ENCODE data around the gene NR5A2.

Gene NR5A2

DNA sequence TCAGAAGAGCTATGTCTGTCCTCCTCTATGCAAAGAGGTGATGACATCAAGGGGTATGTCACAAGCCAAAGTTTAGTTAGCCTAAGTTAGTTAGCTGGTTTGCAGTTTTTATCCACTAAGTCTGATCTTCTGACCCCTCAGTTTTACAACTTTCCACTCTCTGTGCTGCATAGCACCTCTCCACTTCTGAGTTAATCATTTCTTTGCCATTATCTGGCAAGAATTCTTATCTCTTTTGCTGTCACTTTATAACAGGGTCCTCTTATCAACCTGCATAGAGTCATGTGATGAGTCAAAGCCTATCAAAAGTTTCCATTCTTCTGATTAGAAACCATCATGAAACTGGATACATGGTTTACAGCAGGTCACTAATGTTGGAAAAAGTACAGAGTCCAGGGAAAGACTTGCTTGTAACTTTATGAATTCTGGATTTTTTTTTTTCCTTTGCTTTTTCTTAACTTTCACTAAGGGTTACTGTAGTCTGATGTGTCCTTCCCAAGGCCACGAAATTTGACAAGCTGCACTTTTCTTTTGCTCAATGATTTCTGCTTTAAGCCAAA lies at the start of gene NR5A2:
Gene NR5A2, plus strand, starts transcription at position 447 of the 560 bp plus-strand sequence. CDS start 138 bp downstream, outside the sequence.
- no peak for FAIRE-seq

GRCh38 chr1:199978408-199978940 lies 49.0 kb upstream of the NR5A2 start:
- no peak for FAIRE-seq

DNA sequence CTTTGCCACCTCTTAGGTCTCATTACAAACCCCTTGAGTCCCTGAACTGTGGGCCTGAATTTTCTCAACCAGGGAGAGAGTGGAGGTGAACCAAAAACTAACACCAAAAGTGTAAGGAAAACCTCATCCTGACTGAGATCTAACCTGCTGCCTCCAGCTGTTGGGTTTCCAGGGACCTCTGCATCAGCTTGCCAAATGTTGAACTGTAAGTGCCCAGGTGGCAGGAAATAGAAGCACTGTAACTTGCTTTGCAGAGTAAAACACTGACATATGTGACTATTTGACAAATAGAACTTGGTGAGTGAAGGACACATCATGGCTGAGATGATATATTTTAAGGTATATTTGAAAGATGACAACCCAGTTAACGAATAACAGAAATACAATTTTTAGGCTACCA lies 48.4 kb upstream of the NR5A2 start:
- no peak for FAIRE-seq

DNA sequence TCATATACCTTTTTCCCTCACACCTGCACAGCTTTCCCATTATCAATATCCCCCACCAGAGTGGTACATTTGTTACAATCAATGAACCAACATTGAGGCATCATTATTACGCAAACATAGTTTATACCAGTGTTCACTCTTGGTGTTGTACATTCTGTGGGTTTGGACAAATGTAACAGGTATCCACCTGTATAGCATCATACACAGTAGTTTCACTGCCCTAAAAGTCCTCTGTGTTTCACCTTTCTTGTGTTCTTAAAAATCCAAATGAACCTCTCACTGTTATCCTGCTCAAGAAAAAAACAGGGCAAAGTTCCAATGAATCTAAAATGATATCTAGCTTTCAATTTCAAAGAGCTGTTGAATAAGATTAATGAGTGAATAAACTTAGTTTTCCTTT lies 45.9 kb upstream of the NR5A2 start:
- FAIRE-seq = no peak

GRCh38 chr1:199982606-199983005 lies 44.9 kb upstream of the NR5A2 start:
- no peak for FAIRE-seq

DNA sequence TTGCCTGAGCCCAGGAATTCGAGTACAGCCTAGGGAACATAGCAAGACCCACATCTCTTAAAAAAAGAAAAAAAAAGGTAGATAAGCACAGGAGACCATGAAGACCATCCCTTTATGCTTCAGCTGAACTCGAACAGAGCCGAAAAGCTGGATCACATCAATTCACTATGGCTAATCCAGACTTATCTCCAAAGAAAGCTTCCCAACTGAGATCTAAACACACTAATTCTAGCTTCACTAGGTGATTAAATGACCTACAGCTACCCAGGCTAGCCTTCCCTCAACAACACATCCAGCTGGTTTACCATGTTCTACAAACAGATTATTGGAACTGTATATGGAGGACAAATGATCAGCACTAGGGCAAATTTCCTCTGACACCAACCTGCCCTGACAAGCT lies 44.0 kb upstream of the NR5A2 start:
- FAIRE-seq = no peak

DNA sequence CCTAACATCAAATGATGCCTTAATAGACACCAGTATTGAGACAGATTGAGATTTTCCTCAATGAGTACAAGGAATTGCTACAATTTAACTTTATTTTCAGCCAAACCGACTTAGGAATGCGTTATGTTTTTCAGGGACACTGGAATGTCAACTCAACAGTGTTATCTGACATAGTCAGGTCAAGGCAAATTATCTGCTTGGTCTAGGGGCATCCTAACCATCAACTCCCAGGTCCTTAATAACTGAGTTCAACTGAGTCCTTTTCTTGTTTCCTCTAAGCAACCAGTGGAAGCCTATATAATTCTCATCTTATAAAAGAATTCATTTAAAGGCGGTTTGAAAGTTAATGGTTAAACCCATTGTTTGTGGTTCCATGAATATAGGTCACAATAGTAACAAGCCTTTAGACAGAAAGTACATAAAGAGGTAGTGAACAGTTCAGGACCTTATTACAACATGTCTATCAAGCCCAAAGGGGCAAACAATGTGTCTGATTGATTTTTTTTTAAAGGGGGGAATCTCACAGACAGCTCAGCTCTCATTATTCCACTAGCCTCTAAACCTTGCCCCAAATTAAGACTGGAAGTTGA lies 32.3 kb upstream of the NR5A2 start:
- no peak for FAIRE-seq

DNA sequence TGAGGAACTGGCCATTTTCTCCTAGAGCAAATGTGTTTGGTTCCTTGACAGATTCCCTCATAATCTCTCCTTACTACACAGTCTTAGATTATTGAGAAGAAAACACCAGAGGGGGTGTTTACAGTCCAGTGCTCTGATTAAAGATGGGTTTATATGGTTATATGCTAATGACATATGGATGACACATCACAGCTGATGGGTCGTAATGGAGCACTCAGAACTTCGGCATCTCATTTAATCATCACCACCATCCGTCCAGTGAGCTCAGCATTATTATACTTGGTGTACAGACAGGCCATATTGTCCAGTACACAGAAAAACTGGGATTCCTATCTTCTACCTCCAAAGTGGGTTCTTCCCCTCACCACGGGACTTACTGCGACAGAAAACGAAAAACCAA lies 22.3 kb upstream of the NR5A2 start:
- FAIRE-seq = no peak

DNA sequence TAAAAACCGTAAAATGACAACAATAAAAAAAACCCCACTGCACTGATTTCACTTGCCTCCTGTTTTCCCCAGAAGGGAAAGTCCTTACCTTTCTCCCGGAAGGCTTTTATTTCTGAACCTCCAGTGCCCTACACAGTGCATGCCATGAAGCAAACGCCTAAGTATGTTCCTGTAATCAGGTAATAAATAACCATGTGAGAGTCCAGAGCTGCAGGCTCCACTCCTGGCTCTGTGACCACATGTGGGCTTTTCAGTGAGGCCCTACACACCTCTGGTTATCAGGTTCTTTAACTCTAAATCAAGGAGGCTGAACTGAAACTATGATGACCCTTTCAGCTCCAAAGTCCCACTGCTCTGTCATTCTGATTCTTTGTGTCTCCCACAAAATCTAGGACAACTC lies 20.8 kb upstream of the NR5A2 start:
- FAIRE-seq = no peak

DNA sequence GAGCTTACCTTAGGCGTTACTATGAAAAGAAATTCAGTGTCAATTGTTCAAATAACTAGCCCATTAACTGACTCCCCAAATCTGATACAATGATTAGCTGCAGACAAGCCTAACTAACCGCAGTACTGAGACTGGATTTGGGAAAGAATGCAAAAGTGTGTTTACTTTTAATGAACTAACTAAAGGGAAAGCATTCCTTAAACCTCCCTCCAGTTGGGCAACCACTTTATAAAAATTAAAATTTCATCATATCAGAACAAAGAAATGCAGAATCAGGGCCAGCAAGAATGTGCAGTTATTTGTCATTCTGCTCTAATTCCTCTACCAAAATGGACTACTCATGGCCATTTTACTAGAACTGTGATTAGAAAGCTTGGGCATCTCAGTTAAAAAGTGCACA lies 11.7 kb upstream of the NR5A2 start:
- no peak for FAIRE-seq

- FAIRE-seq = no peak
Observed at GRCh38 chr1:200021577-200022238, 5.8 kb upstream of the NR5A2 start.

DNA sequence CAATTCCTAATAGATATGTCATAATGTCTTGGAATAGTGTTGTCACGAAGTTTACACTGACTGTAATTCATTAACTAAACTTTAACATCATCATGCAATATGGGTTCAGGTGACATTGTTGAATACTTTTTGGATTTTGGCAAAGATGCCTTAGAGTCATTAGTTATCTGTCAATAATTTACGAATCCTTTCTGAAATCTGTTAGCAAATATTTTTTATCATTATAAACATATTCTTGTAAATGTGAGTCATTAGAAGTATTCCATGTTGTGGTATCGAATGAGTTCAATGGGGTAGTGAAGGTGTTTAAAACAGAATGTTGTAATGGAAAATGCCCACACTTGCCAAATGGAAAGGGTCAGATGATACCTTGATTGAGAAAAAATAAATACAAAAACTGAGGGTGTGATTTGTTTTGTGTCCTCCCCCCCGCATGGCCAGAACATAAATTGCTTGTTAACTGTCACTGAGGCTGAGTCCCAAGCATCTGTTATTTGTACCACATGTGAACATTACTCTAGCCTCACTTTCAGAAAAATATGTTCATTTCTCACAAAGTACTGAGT lies 5.2 kb upstream of the NR5A2 start:
- FAIRE-seq = no peak

GRCh38 chr1:200028586-200029034 lies 1.1 kb downstream of the NR5A2 start:
- FAIRE-seq = no peak

- no peak for FAIRE-seq
Observed at GRCh38 chr1:200029035-200029821, 1.7 kb downstream of the NR5A2 start.

DNA sequence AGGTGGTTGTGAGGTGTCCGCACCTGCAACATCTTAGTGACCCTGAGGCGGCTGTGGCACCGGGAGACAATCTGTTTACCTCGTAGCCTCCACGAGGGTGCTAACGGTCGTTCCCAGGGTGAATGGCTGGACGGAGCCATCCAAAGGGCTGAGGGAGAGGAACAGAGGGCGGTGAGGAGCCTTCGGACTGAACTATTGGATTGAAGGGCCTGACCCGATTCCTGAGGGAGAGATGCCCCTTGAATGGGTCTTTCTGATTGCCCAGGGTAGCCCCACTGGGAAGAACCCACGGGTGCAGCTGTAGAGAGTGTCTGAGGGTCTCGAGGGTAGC lies 2.3 kb downstream of the NR5A2 start:
- no peak for FAIRE-seq

GRCh38 chr1:200030791-200031190 lies 3.3 kb downstream of the NR5A2 start:
- no peak for FAIRE-seq

GRCh38 chr1:200033511-200034261 lies 6.2 kb downstream of the NR5A2 start:
- FAIRE-seq = no peak

- no peak for FAIRE-seq
Observed at GRCh38 chr1:200034262-200034557, 6.7 kb downstream of the NR5A2 start.

DNA sequence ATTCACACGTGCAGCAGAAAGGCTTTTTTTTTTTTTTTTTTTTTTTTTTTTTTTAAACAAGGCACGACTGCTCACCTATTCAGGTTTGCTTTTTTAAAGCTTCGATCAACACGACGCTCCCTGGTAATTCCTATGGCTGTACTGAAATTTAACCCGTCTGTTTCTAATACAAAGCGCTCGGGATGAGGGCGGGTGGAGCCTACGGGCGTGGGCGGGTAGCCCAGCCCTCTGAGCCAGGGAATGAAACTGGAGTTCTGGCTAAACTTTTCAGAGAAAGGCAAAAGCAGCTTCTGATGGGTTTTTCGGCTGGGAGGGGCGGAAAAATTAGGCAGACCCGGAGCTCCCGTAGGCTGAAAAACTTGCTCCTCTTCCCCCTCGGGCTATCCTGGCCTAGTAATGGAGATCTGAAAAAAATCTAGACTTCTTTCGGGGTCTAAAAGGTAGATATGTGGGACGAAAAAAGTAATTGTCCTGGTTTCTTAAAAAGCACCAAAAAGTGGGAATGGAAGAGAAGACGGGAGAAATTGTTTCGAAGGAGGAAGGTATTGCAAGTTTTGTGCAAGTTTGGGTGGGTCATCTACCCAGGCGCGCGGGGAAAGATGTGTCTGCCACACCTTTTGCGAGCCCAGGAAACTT lies 7.4 kb downstream of the NR5A2 start:
- FAIRE-seq = no peak

DNA sequence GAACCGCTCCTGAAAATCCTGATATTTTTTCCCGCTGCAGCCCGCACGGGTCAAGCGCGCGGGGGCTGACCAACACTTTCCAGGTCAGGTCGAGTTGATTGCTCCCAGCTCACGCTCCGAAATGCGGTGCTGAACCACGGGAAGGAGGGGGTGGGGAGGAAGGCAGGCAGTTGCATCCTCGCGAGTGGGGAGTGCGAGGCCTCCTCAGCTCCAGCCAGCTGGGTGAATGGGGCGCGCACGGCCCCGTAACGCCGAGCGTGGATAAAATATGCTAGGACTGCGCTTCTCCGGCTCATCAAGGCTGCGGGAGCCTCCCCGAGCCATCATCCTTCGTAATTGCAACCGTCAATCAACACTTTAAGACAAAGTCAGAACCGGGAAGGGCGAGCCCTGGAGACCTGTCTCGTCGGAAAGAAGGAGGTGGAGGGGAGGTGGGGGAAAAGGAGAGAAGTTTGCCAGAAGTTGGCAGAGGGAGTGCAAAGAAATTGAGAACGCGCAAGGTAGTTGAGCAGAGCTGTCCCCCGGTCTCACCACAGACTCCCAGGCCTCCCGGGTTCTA lies 8.0 kb downstream of the NR5A2 start:
- no peak for FAIRE-seq

DNA sequence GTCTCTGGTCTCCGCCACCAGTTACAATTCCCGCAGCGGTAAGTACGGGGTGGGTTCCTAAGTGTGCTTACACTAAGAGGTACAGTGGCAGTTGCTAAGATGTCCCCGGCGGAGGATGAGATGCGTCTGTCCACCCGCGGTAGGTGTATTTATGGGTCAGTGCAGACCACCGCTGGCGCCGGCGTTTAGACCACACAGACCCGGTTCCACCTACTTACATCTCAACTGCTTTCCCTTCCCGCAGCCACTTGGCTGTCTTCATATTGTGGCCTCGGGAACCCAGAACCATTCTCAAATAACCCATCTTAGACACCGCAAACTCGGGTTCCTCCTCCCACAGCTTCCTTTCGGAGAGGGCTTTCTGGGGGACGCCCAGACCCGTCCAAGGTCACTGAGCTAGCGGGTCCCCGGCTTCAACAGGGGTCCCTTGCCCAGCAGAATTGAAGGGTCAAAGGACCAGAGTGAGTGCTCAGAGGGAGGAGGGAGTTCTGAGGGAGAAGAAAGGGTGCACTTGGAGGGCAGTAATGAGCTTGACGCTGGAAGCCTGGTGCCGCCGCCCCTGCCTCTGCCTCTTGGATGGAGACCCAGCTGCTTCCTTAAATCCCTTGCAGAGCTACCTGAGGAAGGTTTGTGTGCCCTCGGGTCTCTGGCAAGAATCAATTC lies 8.6 kb downstream of the NR5A2 start:
- no peak for FAIRE-seq
